ENCODE results near the gene HNMT.
"Not testable (repeated sequence)": the region's sequence is repeated elsewhere in the genome, so short reads cannot be mapped to it uniquely, and the experiment has no call there.

HNMT gene

GRCh38 chr2:137992039-137992646 is 27.9 kb downstream of the HNMT start:
- no peak for DNase-seq (ENCODE audit: low spot score)
- TF ChIP-seq CTCF (IDR thresholded peaks at IDR 0.05; ENCODE audit: extremely low read depth, insufficient read depth, missing control alignments): no peak
- in situ Hi-C loops (cut with MboI; ENCODE audit: low pct_unique_long_range_greater_than_20kb, low sequenced_read_pairs, unreplicated experiment): no loop called here

- in situ Hi-C loops (cut with MboI; ENCODE audit: low pct_unique_long_range_greater_than_20kb, low sequenced_read_pairs, unreplicated experiment); DNase-seq (ENCODE audit: low spot score): not testable (repeated sequence)
These were observed 29.6 kb downstream of the HNMT start for GRCh38 chr2:137993715-137994476.

GRCh38 chr2:137995368-137995767 is 31.1 kb downstream of the HNMT start:
- in situ Hi-C loops (cut with MboI; ENCODE audit: low pct_unique_long_range_greater_than_20kb, low sequenced_read_pairs, unreplicated experiment); DNase-seq (ENCODE audit: low spot score): not testable (repeated sequence)

GRCh38 chr2:137996158-137996557 is 31.9 kb downstream of the HNMT start:
- DNase-seq (ENCODE audit: low spot score); in situ Hi-C loops (cut with MboI; ENCODE audit: low pct_unique_long_range_greater_than_20kb, low sequenced_read_pairs, unreplicated experiment): not testable (repeated sequence)

GRCh38 chr2:137997733-137998132 is 33.5 kb downstream of the HNMT start:
- no peak for TF ChIP-seq CTCF (IDR thresholded peaks at IDR 0.05; ENCODE audit: extremely low read depth, insufficient read depth, missing control alignments)
- in situ Hi-C loops (cut with MboI; ENCODE audit: low pct_unique_long_range_greater_than_20kb, low sequenced_read_pairs, unreplicated experiment): no loop called here
- DNase-seq (ENCODE audit: low spot score): no peak

- TF ChIP-seq CTCF (IDR thresholded peaks at IDR 0.05; ENCODE audit: extremely low read depth, insufficient read depth, missing control alignments): no peak
- in situ Hi-C loops (cut with MboI; ENCODE audit: low pct_unique_long_range_greater_than_20kb, low sequenced_read_pairs, unreplicated experiment): no loop called here
- no peak for DNase-seq (ENCODE audit: low spot score)
These were observed 34.2 kb downstream of the HNMT start for GRCh38 chr2:137998503-137998902.

GRCh38 chr2:137999273-137999672 is 35.0 kb downstream of the HNMT start:
- no peak for TF ChIP-seq CTCF (IDR thresholded peaks at IDR 0.05; ENCODE audit: extremely low read depth, insufficient read depth, missing control alignments)
- in situ Hi-C loops (cut with MboI; ENCODE audit: low pct_unique_long_range_greater_than_20kb, low sequenced_read_pairs, unreplicated experiment): no loop called here
- no peak for DNase-seq (ENCODE audit: low spot score)

GRCh38 chr2:138000009-138000408 is 35.7 kb downstream of the HNMT start:
- no peak for TF ChIP-seq CTCF (IDR thresholded peaks at IDR 0.05; ENCODE audit: extremely low read depth, insufficient read depth, missing control alignments)
- DNase-seq (ENCODE audit: low spot score): no peak
- in situ Hi-C loops (cut with MboI; ENCODE audit: low pct_unique_long_range_greater_than_20kb, low sequenced_read_pairs, unreplicated experiment): no loop called here
